HCT116 (cell line): ENCODE results near the gene ATCAY. TPM values are rescaled to one million over a fixed set of nuclear protein-coding genes. Genes with fewer than 3 reads are reported as not detected.

Experiments used
- ATAC-seq: fragments of 200-7000 bp; cut with Tn5 transposase; 2 replicates; pipeline ENCODE4 v1.9.1; 2020; ENCODE audit warnings: mild to moderate bottlenecking, moderate library complexity
- BruUV-seq: library from RNA; stranded (reverse); fragments of 400-500 nt; replicated peaks from 2 replicates; lab custom pipeline; 2021; lab: Mats Ljungman, UMichigan
- CTCF ChIA-PET: fragments of 300-600 bp; sonication (Branson Sonifier 250); formaldehyde crosslinking; loops from one replicate; lab custom pipeline; 2021; ENCODE audit warnings: antibody characterized with exemption; lab: Charles Lee
- POLR2A ChIA-PET: fragments of 300-600, 350-600 bp; sonication (Branson Sonifier 250); formaldehyde crosslinking; loops from one replicate; lab custom pipeline; 2021; ENCODE audit warnings: antibody characterized with exemption; lab: Charles Lee
- RAD21 ChIA-PET, 2 experiments: fragments of 300-600 bp; sonication (Branson Sonifier 250); formaldehyde crosslinking; loops; one replicate each; lab custom pipeline; 2023; ENCODE audit warnings: low total read pairs in 2 of 2; ENCODE audit not compliant: uncharacterized antibody in 2 of 2, unreplicated experiment in 2 of 2, low non-redundant PET in 1 of 2; lab: Charles Lee
- DNase-seq: peaks from one replicate; pipeline ENCODE4 v3.0.0-alpha.2; 2010; ENCODE audit warnings: low read depth, low spot score
- H2AFZ ChIP-seq: fragments of 200-600 bp; shearing (Covaris generic), sonication (generic); 2 replicates; pipeline ENCODE4 v1.6.1; 2017; ENCODE audit warnings: low read depth, mixed run types, mixed read lengths, antibody characterized with exemption, low read length; ENCODE audit not compliant: poor library complexity, severe bottlenecking
- H3K27ac ChIP-seq: 2 replicates; pipeline ENCODE4 v1.5.1; 2012; ENCODE audit warnings: low read depth, low read length
- H3K27me3 ChIP-seq: fragments of 200-600 bp; sonication (generic); 2 replicates; pipeline ENCODE4 v1.6.1; 2016; ENCODE audit warnings: mixed run types, low read length, mixed read lengths; ENCODE audit not compliant: insufficient read depth
- H3K36me3 ChIP-seq, 2 experiments: fragments of 200-500 bp in 1 of 2; fragments of 200-600 bp in 1 of 2; sonication (Bioruptor generic) in 1 of 2; sonication (generic) in 1 of 2; 2 replicates each; pipeline versions ENCODE4 v1.5.1 to v1.6.1; 2014 to 2016; ENCODE audit warnings: low read length in 2 of 2, inconsistent platforms in 1 of 2, mixed read lengths in 1 of 2, mixed run types in 1 of 2; ENCODE audit not compliant: insufficient read depth in 2 of 2, control insufficient read depth in 1 of 2
- H3K4me1 ChIP-seq, 2 experiments: fragments of 200-600 bp in 1 of 2; sonication (generic) in 1 of 2; 2 replicates each; pipeline versions ENCODE4 v1.5.1 to v1.6.1; 2012 to 2017; ENCODE audit warnings: low read length in 2 of 2, inconsistent platforms in 1 of 2, mild to moderate bottlenecking in 1 of 2, mixed read lengths in 1 of 2, mixed run types in 1 of 2, moderate library complexity in 1 of 2; ENCODE audit not compliant: insufficient read depth in 2 of 2, control insufficient read depth in 1 of 2
- H3K4me2 ChIP-seq: fragments of 200-600 bp; sonication (generic); 2 replicates; pipeline ENCODE4 v1.6.1; 2017; ENCODE audit warnings: mixed run types, low read length, mixed read lengths
- H3K4me3 ChIP-seq, 2 experiments: fragments of 200-600 bp in 1 of 2; sonication (generic) in 1 of 2; replicated peaks in 1 of 2; 2 replicates each; pipeline ENCODE4 v1.5.1; 2011 to 2016; ENCODE audit warnings: low read length in 2 of 2, control low read depth in 1 of 2, low read depth in 1 of 2, mild to moderate bottlenecking in 1 of 2, mixed read lengths in 1 of 2, mixed run types in 1 of 2
- H3K79me2 ChIP-seq: fragments of 200-600 bp; sonication (generic); 2 replicates; pipeline ENCODE4 v1.6.1; 2017; ENCODE audit warnings: mild to moderate bottlenecking, mixed run types, low read length, moderate library complexity, mixed read lengths; ENCODE audit not compliant: insufficient read depth
- H3K9ac ChIP-seq: fragments of 200-600 bp; sonication (generic); 2 replicates; pipeline ENCODE4 v1.6.1; 2016; ENCODE audit warnings: low read length, mixed read lengths
- H3K9me2 ChIP-seq: fragments of 200-600 bp; sonication (generic), shearing (Covaris generic); 2 replicates; pipeline ENCODE4 v1.6.1; 2017; ENCODE audit warnings: mixed run types, mild to moderate bottlenecking, moderate library complexity; ENCODE audit not compliant: insufficient read depth
- H3K9me3 ChIP-seq, 2 experiments: fragments of 200-500 bp in 1 of 2; fragments of 200-600 bp in 1 of 2; sonication (Bioruptor generic) in 1 of 2; sonication (generic) in 1 of 2; 2 replicates each; pipeline ENCODE4 v1.6.1; 2014 to 2017; ENCODE audit warnings: low read length in 2 of 2, mixed read lengths in 2 of 2, inconsistent platforms in 1 of 2, low read depth in 1 of 2, mild to moderate bottlenecking in 1 of 2, mixed run types in 1 of 2, moderate library complexity in 1 of 2; ENCODE audit not compliant: control insufficient read depth in 1 of 2, insufficient read depth in 1 of 2
- H4K20me1 ChIP-seq: fragments of 200-600 bp; sonication (generic), shearing (Covaris generic); 2 replicates; pipeline ENCODE4 v1.6.1; 2017; ENCODE audit warnings: mixed run types, mild to moderate bottlenecking, moderate library complexity; ENCODE audit not compliant: insufficient read depth
- CEBPB ChIP-seq: IDR thresholded peaks from 2 replicates; pipeline ENCODE4 v1.6.1; 2012; ENCODE audit warnings: low read depth
- CTCF ChIP-seq, 3 experiments: fragments of 200-600 bp in 1 of 3; sonication (generic) in 1 of 3; IDR thresholded peaks in 2 of 3; conservative IDR thresholded peaks in 1 of 3; 2 replicates each; pipeline ENCODE4 v1.5.1; 2012 to 2017; ENCODE audit warnings: low read depth in 2 of 3, low read length in 2 of 3, antibody characterized with exemption in 1 of 3, borderline replicate concordance in 1 of 3, control low read depth in 1 of 3, mild to moderate bottlenecking in 1 of 3, mixed read lengths in 1 of 3, mixed run types in 1 of 3, moderate library complexity in 1 of 3; ENCODE audit not compliant: insufficient read depth in 1 of 3
- EGR1 ChIP-seq: IDR thresholded peaks from 2 replicates; pipeline ENCODE4 v1.6.1; 2012; ENCODE audit warnings: low read depth
- EZH2 ChIP-seq: fragments of 200-600 bp; sonication (generic); IDR thresholded peaks from 2 replicates; pipeline ENCODE4 v1.6.1; 2017; ENCODE audit warnings: antibody characterized with exemption, mixed run types
- POLR2A ChIP-seq: IDR thresholded peaks from 2 replicates; pipeline ENCODE4 v1.7.0; 2011; ENCODE audit warnings: borderline replicate concordance; ENCODE audit not compliant: insufficient read depth, insufficient read length; ENCODE audit errors: extremely low read depth
- SRF ChIP-seq: IDR thresholded peaks from 2 replicates; pipeline ENCODE4 v1.6.1; 2012; ENCODE audit warnings: low read depth
- TCF7L2 ChIP-seq: IDR thresholded peaks from 2 replicates; pipeline ENCODE4 v1.7.0; 2011; ENCODE audit warnings: borderline replicate concordance, inconsistent platforms; ENCODE audit not compliant: insufficient read depth, insufficient read length; ENCODE audit errors: extremely low read depth
- YY1 ChIP-seq: IDR thresholded peaks from 2 replicates; pipeline ENCODE4 v1.6.1; 2011; ENCODE audit warnings: low read length, low read depth, moderate library complexity, mild to moderate bottlenecking; ENCODE audit not compliant: insufficient replicate concordance; ENCODE audit errors: extremely low read depth
- ZBTB33 ChIP-seq: IDR thresholded peaks from 2 replicates; pipeline ENCODE4 v1.6.1; 2011; ENCODE audit warnings: mild to moderate bottlenecking, low read length, moderate library complexity; ENCODE audit not compliant: insufficient replicate concordance; ENCODE audit errors: extremely low read depth
- intact Hi-C: fragments of 100-400 bp; cut with micrococcal nuclease; formaldehyde crosslinking; loops from 2 replicates; pipeline ENCODE4 v1.10.0; 2022
- total RNA-seq: library from RNA; stranded (reverse); gene quantifications from one replicate; pipeline ENCODE4 v1.2.1, GENCODE V29; 2021; ENCODE audit not compliant: unreplicated experiment
- TF ChIP-seq, protein P1 (sequence below): IDR thresholded peaks from 2 replicates; pipeline ENCODE4 v1.6.1; 2012

ATCAY gene
- total RNA-seq, 1 experiment from 2014 or later = not detected

- Histone ChIP-seq H3K27ac (no peak overlapping the region), H3K9me2 (no peaks in the 10 kb centered on the region), H3K9ac (no peak overlapping the region), H3K36me3 (peaks cover 6 to 21% of the 10 kb centered on the region in 2 experiments; a peak in 3 of 4 replicates), H3K4me3 (no peak overlapping the region), H3K4me2 (no peak overlapping the region), H3K9me3 (no peaks in the 10 kb centered on the region), H4K20me1 (no peaks in the 10 kb centered on the region), H3K4me1 (peaks cover 0 to 11% of the 10 kb centered on the region in 2 experiments; a peak in 1 of 4 replicates), H3K79me2 (no peaks in the 10 kb centered on the region; the same call in 1 of the 2 replicates), H2AFZ (no peak overlapping the region), H3K27me3 (no peaks in the 10 kb centered on the region)
- ChIA-PET CTCF (no interaction called here), POLR2A (no interaction called here), RAD21 (no interaction called here)
- no TSS peak for BruUV-seq
- intact Hi-C loops = no loop called here
- no peak for TF ChIP-seq SRF
- TF ChIP-seq EZH2 = no peak
- no peak for TF ChIP-seq TCF7L2
- TF ChIP-seq CEBPB = no peak
- TF ChIP-seq YY1 = no peak
- no peak for TF ChIP-seq EGR1
- no peak for TF ChIP-seq ZBTB33
- TF ChIP-seq, protein P1, sequence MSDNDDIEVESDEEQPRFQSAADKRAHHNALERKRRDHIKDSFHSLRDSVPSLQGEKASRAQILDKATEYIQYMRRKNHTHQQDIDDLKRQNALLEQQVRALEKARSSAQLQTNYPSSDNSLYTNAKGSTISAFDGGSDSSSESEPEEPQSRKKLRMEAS = no peak
- TF ChIP-seq CTCF (IDR thresholded peaks at IDR 0.05 in 2 of 3, conservative IDR thresholded peaks at IDR 0.05 in 1 of 3; ENCODE audit: borderline replicate concordance in 1 of 3, insufficient read depth in 1 of 3, low read depth in 2 of 3, low read length in 2 of 3) = no peak
- no peak for TF ChIP-seq POLR2A
- no peak for DNase-seq
- no peak for ATAC-seq
These were observed 79.3 kb downstream of the ATCAY start for GRCh38 chr19:3959766-3960131.
